IgD-negative memory B cell (primary cell): ENCODE measurements around the gene GBA2. TPM values are rescaled to one million over a fixed set of nuclear protein-coding genes. Genes with fewer than 3 reads are reported as not detected.

Experiments used
- H3K27ac Mint-ChIP-seq, 3 donors: one replicate each; pipeline ENCODE4 v1.8.0; 2020 to 2022; ENCODE audit warnings: mild to moderate bottlenecking in 3 of 3, mixed read lengths in 3 of 3, moderate library complexity in 1 of 3
- H3K27me3 Mint-ChIP-seq: one replicate; pipeline ENCODE4 v1.8.0; 2021; ENCODE audit warnings: mixed read lengths
- H3K36me3 Mint-ChIP-seq: one replicate; pipeline ENCODE4 v1.8.0; 2020; ENCODE audit warnings: mild to moderate bottlenecking, mixed read lengths
- H3K4me1 Mint-ChIP-seq, 3 donors: one replicate each; pipeline ENCODE4 v1.8.0; 2020 to 2022; ENCODE audit warnings: mixed read lengths in 3 of 3, mild to moderate bottlenecking in 1 of 3
- H3K4me3 Mint-ChIP-seq, 4 donors: one replicate each; pipeline ENCODE4 v1.8.0; 2020 to 2022; ENCODE audit warnings: mild to moderate bottlenecking in 4 of 4, mixed read lengths in 4 of 4, moderate library complexity in 3 of 4
- H3K9me3 Mint-ChIP-seq, 3 donors: one replicate each; pipeline ENCODE4 v1.8.0; 2020 to 2021; ENCODE audit warnings: mixed read lengths in 3 of 3, mild to moderate bottlenecking in 1 of 3
- polyA plus RNA-seq: library from polyadenylated mRNA; unstranded; fragments of 300-500 nt; fragmentation: Illumina TruSeq; gene quantifications from one replicate; pipeline ENCODE4 v1.2.3, GENCODE V29; 2021

GBA2 gene
- polyA plus RNA-seq, 1 donor from 2014 or later = 34.6 TPM

DNA sequence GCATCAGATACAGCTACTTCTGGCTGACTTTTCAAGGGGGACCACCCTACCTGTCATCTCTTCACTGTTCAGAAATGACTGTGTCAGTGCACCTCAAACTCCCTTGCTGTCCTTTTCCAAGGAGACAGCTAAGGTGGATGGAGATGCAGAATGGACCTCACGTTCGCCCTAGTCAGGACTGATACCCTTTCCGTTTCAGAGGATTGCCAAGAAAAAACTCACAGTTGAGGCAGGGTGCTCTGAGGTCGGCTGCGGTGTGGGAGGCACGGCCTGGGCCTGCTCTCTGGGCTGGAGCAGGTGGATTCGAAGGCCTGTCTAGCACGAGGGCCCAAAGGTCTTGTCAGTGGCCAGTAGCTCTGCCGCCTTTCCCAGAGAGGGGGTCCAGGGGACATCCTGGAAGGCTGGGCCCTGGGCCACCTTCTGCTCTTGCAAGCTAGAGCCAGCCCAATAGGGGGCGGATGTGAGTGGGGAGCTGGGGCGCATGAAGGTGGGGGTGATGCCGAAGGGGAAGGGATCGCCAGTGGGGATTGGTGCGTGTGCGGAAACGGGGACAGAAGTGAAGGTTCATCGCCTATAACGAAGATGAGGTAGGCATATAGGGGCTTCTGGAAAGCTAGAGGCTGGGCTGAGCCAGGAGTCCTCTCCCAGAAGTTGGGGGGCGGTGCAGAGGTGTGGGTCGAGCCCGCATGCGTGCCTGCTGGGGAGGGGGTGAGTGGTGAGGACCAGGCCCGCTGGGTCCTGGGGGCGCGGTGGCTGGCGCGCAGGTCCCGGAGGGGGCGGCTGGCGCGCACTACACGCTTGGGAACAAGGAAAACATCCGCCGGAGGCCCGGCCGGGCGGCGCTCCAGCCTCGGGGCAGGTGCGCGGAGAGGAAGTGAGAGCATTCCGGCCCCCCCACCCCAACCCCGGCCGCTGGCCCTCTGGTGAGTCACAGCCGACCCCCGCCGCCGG, 7.5 kb upstream of the GBA2 start:
- Mint-ChIP-seq H3K27me3 (no peaks in the 10 kb centered on the region), H3K9me3 (no peaks in the 10 kb centered on the region), H3K27ac (peak overlapping the region; percentile 87 to 97 (median 96)), H3K4me3 (peak overlapping the region; percentile 92 to 100 (median 97)), H3K36me3 (no peaks in the 10 kb centered on the region), H3K4me1 (peaks cover 24 to 35% (median 34%) of the 10 kb centered on the region in 3 donors)

DNA sequence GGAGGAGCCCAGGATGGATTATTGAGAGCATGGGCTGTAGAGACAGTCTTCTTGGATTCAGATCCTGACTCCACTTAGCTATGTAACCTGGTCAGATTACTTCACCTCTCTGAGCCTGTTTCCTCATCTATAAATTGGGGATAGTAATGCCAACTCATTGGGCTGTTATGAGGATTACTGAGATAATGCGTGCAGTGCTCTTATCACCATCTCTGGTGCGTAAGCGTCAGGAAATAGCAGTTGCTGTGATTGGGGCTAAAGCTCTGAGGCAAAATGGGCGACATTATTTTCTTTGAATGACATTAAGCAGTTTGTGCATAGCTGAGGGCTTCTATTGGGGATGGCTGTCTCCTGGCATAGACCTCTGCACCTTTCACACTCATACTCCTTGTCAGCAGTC, 6.0 kb upstream of the GBA2 start:
- Mint-ChIP-seq H3K27me3 (no peaks in the 10 kb centered on the region), H3K4me1 (peaks cover 27 to 34% (median 28%) of the 10 kb centered on the region in 3 donors), H3K36me3 (no peaks in the 10 kb centered on the region), H3K27ac (peak overlapping the region in 2 of 3 donors; percentile 75 to 87), H3K9me3 (no peaks in the 10 kb centered on the region), H3K4me3 (peak overlapping the region in 3 of 4 donors; percentile 72 to 92 (median 76))

DNA sequence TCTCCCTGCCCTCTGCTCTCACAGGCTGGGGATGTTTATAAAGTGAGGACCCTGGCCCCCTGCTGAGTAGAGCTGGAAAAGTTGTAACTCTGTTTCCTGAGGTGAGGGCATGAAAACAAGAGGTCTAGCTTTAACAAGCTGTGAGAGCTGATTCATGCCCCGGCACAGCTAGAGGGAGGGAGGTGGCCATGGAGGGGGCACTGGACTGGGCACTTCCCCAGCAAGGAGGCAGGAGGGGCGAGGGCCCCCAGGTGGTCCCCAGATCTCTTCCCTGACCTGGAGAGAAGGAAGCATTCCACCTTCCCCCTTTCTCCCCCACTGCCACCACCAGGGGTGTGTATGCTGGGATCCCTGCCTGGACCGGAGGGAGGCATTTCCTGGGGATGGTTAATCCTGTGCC, 5.2 kb upstream of the GBA2 start, which contains the start of gene MSMP:
Gene MSMP, minus strand, starts transcription at position 13 of the 400 bp plus-strand sequence. CDS start 147 bp downstream, outside the sequence.
- Mint-ChIP-seq H3K36me3 (no peaks in the 10 kb centered on the region), H3K27ac (peak within 1 kb of the TSS in 2 of 3 donors; percentile 75 to 87), H3K4me1 (peaks cover 29 to 39% (median 31%) of the 10 kb centered on the region in 3 donors), H3K9me3 (no peaks in the 10 kb centered on the region), H3K4me3 (peak within 1 kb of the TSS in 3 of 4 donors; percentile 72 to 92 (median 76)), H3K27me3 (no peaks in the 10 kb centered on the region)

DNA sequence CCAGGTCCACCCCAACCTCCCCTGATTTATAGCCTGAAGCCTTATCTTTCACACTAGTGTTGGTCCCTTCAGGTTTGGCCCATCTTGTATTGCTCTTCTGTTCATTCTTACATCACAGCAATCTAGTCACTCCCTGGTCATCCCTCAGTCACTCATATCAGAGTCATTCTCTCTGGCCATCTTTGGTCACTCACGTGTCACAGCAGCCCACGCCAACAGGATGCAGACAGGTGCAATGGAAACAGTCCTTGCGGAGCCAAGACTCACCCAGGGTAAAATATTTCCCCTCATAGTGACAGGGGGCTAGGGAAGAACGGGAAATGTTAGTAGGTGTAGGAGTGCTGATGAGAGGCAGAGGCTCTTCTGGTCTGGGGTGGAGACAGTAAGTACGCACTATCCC, 4.4 kb upstream of the GBA2 start:
- Mint-ChIP-seq H3K36me3 (no peaks in the 10 kb centered on the region), H3K27me3 (no peaks in the 10 kb centered on the region), H3K4me1 (peaks cover 23 to 32% (median 28%) of the 10 kb centered on the region in 3 donors), H3K9me3 (no peaks in the 10 kb centered on the region), H3K27ac (no peak overlapping the region), H3K4me3 (peak overlapping the region in 1 of 4 donors; percentile 22)

DNA sequence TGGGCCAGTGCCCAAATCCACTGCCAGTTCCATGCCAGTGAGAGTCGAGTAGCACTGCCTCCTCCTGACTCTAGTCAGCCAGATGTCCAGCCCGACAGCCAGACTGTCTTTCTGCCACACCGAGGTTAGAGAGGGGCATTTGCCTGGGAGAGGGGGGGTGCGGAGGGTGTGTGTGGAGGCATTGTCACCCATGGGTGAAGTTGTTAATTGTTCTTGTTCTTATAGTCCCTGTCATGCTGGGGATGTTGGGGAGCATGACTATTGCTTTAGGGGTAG, 1.2 kb upstream of the GBA2 start:
- Mint-ChIP-seq H3K4me1 (peaks cover 37 to 41% (median 38%) of the 10 kb centered on the region in 3 donors), H3K36me3 (no peaks in the 10 kb centered on the region), H3K27ac (peak overlapping the region; percentile 82 to 98 (median 93)), H3K9me3 (no peaks in the 10 kb centered on the region), H3K4me3 (peak overlapping the region; percentile 55 to 99 (median 94)), H3K27me3 (no peaks in the 10 kb centered on the region)

DNA sequence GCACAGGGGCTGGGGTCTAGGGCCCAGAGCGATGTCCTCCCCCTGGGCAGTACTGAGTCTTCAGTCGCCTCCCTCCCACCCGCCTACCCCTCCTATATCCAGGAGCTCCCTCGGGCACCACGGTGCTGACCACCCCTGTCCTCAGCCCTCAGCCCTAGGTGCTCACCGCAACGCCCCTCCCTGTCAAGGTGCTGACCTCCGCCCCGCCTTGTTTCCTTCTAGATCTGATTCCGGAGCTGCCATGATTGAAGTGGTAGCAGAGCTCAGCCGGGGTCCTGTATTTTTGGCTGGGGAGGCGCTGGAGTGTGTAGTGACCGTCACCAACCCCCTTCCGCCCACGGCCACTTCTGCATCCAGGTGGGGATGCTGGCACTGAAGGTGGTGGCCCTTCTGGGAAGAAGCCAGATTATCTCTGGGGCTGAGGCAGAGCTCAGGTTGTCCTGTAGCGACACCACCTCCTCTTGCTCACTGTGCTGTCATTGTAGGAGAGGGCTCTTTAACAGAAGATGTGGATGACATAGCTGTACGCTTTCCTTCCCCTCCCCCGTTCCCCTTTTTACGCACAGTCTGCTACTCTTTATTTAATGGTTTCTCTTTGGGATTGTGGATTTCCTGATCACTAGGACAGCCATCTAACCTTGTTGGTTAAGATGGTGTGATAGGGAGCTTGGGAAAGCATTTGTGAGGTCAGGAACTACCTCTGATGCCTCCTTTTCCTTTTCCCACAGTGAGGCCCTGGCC, 657 bp upstream of the GBA2 start:
- Mint-ChIP-seq H3K27ac (peak overlapping the region; percentile 82 to 98 (median 93)), H3K27me3 (no peaks in the 10 kb centered on the region), H3K36me3 (no peaks in the 10 kb centered on the region), H3K9me3 (no peaks in the 10 kb centered on the region), H3K4me1 (peaks cover 37 to 40% (median 38%) of the 10 kb centered on the region in 3 donors), H3K4me3 (peak overlapping the region; percentile 92 to 99 (median 94))

DNA sequence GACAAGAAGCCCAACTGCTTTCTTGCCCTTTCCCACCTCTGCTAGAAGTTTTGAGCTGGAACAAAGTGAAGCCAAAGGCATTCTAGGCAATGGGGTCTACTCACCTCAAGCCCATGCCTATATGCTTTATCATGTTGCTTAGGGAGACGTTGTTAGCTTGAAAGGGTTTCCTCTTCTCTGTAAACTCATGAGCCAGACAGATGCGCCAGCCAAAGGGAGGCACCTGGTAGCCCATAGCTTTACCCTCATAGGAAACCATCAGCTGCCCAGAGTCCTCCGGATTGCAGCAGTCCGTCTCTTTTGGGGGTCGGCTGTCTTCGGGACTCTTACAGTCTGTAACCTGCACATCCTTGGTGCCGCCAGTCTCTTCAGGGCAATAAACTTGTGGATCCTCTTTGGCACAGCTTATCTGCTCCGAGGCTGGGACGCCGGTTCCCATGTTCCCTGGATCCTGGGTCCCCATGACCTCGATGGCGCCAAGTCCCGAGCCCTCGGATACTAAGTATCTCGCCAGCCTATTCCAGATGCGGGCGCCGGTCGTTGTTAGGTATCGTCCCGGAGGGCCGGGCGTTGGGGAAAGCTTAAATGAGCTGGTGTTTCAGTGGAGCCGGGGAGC, 678 bp downstream of the GBA2 start:
- Mint-ChIP-seq H3K4me3 (peak overlapping the region; percentile 90 to 97 (median 94)), H3K27me3 (no peaks in the 10 kb centered on the region), H3K27ac (peak overlapping the region; percentile 76 to 98 (median 82)), H3K4me1 (peaks cover 40 to 47% (median 43%) of the 10 kb centered on the region in 3 donors), H3K36me3 (peaks cover 3% of the 10 kb centered on the region), H3K9me3 (no peaks in the 10 kb centered on the region)

DNA sequence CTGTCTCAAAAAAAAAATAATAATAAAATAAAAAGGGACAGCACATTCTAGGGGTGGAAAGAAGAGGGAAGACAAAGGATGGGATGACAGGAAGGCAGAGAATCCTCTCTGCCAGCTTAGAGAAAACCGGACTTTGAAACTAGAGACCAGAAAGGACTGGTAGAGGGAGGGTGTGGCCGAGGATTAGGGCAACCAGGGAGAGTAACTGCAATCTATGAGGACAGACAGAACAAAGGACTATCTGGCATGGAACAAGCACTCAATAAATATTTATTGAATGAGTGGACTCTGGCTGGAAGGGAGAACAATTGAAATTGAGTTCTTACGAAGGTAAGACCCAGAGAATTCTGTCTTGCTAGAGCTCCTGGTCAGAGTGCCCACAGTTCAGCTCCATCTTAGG, 2.4 kb downstream of the GBA2 start:
- Mint-ChIP-seq H3K27ac (no peak overlapping the region), H3K4me1 (peaks cover 41 to 47% (median 44%) of the 10 kb centered on the region in 3 donors), H3K27me3 (no peaks in the 10 kb centered on the region), H3K9me3 (no peaks in the 10 kb centered on the region), H3K4me3 (peak overlapping the region; percentile 90 to 97 (median 94)), H3K36me3 (peaks cover 3% of the 10 kb centered on the region)

DNA sequence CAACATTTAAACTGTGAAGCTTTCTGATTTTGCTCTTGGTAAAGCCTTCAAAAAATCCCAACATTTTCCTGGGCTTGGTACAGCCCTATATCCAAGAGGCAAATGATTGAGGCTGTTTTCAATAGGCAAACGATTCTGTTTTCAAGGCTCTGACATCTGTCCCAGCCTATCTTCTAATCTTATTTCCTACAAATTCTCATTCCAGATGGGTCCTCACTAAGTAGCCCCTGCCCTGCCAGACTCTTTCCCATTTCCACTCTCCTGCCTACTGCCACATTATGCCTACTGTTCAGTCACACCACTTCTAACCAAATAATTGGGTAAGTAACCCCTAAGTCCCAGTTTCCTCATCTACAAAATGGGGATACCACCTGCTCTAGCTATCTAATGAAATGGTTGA, 3.5 kb downstream of the GBA2 start:
- Mint-ChIP-seq H3K27me3 (no peaks in the 10 kb centered on the region), H3K27ac (no peak overlapping the region), H3K4me3 (peak overlapping the region in 3 of 4 donors; percentile 47 to 92 (median 72)), H3K36me3 (peaks cover 3% of the 10 kb centered on the region), H3K9me3 (no peaks in the 10 kb centered on the region), H3K4me1 (peaks cover 42 to 46% (median 44%) of the 10 kb centered on the region in 3 donors)

DNA sequence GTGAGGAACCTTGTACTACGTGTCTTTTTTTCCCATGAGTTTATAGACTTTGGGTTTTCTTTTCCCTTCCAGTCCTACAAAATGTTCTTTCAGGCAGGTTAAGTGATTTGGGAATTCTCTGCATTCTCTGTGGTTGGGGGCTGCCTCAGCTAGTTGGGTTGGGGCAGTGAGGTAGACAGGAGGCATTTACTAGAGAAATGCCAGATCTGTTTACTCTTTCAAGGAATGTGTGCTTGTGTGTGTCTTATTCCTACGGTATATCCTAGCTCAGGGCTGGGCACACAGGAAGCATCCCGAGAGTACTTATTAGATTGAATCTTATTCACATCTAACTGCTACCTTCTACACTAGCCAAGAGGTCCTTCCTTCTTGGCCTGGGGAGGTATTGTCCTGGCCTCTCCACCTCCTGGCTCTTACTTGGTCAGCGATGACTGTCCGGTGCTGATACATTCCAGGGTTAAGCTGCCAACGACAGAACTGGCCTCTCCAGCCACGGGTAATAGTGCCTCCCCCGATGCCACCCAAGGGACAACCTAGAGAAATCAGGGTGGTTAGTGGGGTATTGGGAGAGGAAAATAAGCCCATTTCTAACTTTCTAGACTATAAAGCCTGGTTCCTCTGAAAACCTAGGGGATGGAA, 5.0 kb downstream of the GBA2 start:
- H3K4me1 Mint-ChIP-seq = peaks cover 33 to 40% (median 39%) of the 10 kb centered on the region in 3 donors
- peak overlapping the region in 1 of 4 donors; percentile 37 for H3K4me3 Mint-ChIP-seq
- no peak overlapping the region for H3K27ac Mint-ChIP-seq
- no peaks in the 10 kb centered on the region for H3K9me3 Mint-ChIP-seq
- no peaks in the 10 kb centered on the region for H3K27me3 Mint-ChIP-seq
- H3K36me3 Mint-ChIP-seq = peaks cover 6% of the 10 kb centered on the region

DNA sequence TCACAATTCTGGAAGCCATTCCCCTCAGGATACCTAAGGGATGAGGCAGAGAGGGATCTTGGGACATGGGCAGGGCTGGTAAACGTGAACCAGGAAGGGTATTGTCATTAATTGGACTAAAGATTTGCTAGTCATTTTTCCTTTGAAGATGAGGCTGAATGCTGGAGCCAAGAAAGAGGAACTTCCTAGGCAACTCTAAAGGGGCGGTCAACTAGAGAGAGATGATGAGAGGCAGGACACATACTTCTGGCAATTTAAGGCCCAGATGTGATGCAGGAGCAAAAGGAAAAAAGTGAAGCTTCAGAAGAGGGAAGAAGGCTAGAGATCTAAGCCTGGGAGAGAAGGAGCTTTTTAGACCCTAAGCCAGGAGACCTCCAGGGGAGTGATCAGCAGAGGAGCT, 5.6 kb downstream of the GBA2 start:
- H3K9me3 Mint-ChIP-seq = no peaks in the 10 kb centered on the region
- H3K4me1 Mint-ChIP-seq = peaks cover 33 to 40% (median 36%) of the 10 kb centered on the region in 3 donors
- peaks cover 6% of the 10 kb centered on the region for H3K36me3 Mint-ChIP-seq
- peak overlapping the region in 1 of 4 donors; percentile 37 for H3K4me3 Mint-ChIP-seq
- H3K27ac Mint-ChIP-seq = no peak overlapping the region
- H3K27me3 Mint-ChIP-seq = no peaks in the 10 kb centered on the region

DNA sequence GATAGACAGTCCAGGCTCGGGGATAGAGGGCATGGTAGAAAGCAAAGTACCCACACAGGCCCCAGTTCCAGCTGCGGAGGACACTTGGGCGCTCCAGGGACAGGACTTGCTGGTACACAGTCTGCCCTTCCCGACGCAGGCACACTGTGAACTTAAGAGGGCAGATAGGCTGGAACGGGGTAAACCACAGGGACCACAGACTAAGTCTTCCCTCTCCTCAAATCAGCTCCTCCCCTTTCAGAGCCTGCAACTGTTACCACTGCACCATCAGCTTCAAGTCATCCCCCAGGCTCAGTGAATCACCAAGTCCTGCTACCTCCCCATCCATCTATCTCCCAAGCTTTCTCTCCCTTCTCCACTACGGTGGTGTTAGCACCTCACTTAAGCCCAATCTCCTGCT, 7.3 kb downstream of the GBA2 start:
- Mint-ChIP-seq H3K4me3 (no peak overlapping the region), H3K4me1 (peaks cover 17 to 25% (median 19%) of the 10 kb centered on the region in 3 donors), H3K27ac (peak overlapping the region in 1 of 3 donors; percentile 43), H3K27me3 (no peaks in the 10 kb centered on the region), H3K36me3 (peaks cover 6% of the 10 kb centered on the region), H3K9me3 (no peaks in the 10 kb centered on the region)

DNA sequence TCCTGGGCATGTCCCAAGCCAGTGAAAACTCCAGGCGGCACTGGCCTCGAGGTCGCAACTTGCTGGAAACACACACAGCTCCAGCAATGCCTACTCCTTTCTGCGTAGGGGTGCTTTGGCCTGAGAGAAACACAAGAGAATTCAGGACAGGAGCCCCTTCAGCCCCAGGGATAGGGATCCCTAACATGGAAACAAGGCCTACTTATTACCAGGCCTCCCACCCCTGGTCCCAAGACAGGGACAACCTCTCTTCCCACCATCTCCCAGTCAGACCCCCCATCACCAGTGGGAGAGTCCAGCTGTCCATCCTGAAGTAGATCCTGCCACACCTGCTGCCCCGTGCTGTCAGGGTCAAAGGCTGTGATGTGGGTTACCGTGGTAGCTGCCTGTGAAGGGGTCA, 8.8 kb downstream of the GBA2 start:
- Mint-ChIP-seq H3K9me3 (no peaks in the 10 kb centered on the region), H3K4me1 (peaks cover 6 to 14% (median 10%) of the 10 kb centered on the region in 3 donors), H3K36me3 (peaks cover 9% of the 10 kb centered on the region), H3K27ac (no peak overlapping the region), H3K27me3 (no peaks in the 10 kb centered on the region), H3K4me3 (no peak overlapping the region)

DNA sequence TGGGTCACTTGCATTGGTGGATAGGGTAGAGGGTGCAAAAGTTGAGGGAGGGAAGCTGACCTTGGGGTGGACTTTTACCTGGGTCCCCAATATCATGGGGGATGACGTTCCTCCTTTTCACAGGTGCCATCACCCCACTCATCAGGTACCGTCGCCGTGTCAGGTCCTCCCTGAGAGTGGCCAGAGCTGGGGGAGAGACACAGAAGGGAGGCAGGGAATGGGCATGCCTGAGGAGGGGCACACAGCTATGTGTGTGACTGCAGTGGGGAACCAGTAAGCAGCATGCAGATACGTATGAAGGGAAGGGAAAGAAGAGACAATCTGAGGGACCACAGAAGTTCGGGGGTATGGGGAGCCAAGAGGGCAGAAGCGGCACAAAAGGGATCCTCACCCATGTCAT, 10.1 kb downstream of the GBA2 start:
- Mint-ChIP-seq H3K4me1 (peaks cover 6 to 12% (median 11%) of the 10 kb centered on the region in 3 donors), H3K4me3 (no peak overlapping the region), H3K27ac (no peak overlapping the region), H3K36me3 (peaks cover 9% of the 10 kb centered on the region), H3K9me3 (no peaks in the 10 kb centered on the region), H3K27me3 (no peaks in the 10 kb centered on the region)
